HG03066 (cell line): Measurements from ENCODE around the gene SDHB.
"Not testable (repeated sequence)": the region's sequence is repeated elsewhere in the genome, so short reads cannot be mapped to it uniquely, and the experiment has no call there.

Source experiments
- ATAC-seq: cut with Tn5 transposase; IDR thresholded peaks from one replicate; pipeline ENCODE4 v1.9.1; 2021; ENCODE audit warnings: low read depth; ENCODE audit not compliant: unreplicated experiment

The SDHB gene

DNA sequence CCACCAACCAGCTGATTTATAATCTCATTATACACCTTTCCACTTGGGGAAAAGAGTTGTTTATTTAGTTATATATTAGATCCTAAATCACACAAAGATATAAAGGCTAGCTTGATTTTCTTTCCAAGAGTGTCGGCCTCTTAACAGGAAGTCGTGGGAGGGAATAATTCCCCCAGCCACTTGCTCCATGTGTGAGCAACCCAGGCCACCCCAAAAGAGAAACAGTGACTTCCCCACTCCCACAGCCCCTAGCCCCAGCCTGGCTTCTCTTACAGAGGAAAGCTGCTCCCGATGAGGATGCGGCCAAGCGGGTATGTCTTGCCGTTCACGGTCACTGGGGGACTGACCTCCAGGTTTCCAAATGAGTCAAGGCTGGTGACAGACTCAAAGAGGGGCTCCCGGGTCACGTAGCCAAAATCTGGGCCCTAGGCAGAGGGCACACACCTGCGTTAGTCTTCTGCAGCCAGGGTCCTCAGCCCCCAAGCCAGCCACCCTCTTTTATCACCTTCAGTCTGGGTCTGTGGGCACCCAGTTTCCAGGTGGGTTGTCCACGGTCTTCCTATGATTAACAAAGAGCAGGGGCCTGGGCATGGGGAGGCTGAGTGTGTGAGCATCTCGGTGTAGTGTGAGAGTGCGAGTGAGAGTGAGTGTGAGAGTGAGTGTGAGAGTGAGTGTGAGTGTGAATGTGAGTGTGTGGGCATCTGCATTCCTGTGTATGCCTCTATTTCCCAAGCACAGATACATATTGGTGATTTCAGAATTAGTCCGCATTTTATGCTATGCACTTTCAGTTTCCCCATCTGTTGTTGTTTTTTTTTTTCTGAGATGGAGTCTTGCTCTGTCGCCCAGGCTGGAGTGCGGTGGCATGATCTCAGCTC, 25.4 kb upstream of the SDHB start:
- ATAC-seq, result no peak

DNA sequence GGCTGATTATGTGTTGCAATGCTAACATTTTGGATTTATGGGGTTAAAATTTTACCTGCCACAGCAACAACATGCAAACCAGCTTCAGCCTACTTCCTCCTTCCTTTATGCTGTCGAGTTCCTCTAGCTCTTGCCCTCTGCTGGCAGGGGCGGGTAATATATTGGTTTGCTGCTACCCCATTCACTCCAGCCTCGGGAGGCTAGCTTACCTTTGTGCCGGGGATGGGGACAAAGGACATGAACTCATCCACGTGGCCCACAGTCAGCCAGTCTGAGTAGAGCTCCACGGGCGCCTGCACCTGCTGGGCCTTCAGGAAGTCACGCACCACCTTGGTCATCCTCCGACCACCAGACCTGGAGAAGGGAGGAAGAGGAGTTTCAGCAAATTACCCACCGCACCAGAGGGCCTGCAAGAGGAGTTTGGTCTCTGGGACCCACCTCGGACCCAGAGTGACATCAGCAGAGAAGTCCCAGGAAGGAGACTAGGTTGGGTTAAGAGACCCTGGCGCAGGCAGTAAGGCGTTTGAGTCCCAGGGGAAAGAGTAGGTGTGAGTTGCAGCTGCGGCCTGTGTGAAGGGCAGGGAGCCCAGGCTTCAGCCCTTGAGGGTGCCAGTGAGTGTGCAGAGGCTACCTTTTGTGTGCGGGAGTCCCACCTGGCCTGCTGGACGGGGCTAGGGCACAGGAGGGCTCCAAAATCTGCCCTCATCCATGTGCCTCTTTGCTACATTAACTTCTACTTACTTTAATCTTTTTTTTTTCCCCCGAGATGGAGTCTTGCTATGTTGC, 21.8 kb upstream of the SDHB start:
- no peak for ATAC-seq

DNA sequence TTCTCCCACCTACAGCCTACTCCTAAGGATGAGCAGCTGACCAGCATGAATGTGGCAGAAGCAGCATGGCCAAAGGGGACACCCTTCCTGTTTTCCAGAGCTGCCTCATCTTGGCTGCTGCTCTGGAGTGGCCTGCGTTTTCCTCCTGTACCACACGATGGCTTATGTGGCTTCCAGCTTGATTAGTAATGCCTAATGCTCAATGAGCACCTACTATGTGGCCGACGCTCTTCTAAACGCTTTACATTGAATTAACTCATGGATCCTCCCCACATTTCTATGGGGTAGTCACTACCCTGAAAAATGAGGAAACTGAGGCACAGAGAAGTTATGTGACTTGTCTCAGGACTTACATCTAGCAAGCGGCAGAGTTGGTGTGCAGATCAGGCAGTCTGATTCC, 18.0 kb upstream of the SDHB start:
- ATAC-seq, result no peak

DNA sequence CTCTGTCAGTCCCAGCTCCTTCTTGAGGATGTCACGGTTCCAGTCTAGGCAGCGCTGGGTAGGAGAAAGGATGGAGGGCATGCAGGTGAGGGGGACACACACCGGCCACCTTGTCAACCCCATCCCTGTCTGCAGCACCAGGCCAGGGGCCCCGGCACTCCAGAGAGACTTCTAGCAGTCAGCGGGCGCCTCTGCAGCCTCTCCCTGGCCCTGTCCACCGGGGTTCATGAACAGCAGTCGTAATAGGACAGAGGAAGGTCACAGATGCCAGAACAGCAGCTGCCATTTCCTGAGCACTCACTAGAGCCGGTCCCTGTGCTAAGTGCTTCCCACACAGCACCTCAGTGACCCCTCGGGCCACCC, 16.3 kb upstream of the SDHB start:
- ATAC-seq, result no peak

DNA sequence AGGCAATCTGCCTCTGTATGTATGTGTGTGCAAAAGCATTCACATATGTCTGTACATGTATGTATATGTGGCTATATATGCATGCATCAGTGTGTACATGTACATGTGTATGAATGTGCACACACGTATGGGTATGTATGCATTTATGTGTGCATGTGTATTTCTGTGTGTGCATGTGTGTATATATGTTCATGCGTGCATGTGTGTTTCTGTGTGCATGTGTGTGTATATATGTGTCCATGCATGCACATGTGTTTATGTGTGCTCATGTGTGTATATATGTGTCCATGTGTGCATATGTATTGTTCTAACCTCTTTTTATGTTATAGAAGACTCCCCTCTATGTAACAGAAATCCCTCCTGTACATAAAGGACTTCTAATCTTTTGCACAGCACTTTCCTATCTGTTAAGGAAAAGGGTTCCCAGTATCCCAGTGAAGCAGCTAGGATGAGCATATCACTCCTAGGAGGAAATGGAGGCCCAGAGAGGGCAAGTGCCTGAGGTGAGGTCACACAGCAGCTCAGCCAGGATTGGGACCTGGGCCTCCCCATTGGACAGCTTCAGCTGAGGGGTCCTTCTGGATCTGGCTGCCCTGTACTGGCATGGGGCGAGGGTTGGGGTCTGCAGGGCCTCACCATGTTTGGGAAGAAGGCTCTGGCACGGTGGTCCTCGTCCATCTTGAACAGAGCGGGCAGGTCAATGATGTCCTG, 15.8 kb upstream of the SDHB start:
- ATAC-seq, result no peak

DNA sequence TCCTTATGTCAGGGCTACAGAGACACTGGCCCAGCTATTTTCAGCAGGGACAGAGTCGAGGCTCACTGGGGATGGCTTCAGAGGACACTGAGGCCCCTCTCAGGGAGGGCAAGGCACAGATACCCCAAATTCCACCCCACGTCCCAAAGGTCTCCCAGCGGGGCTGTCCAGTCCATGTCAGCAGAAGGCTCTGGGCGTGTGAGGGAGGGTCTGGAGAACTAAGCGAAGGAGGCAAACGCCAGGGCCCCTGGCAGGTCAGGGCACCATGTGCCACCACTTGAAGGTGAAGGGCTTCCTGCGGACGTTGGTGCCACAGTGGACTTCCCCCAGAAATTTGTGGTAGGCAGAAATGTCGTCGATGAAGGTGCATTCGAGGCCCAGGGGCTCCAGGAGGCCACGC, 15.0 kb upstream of the SDHB start:
- ATAC-seq, result no peak

DNA sequence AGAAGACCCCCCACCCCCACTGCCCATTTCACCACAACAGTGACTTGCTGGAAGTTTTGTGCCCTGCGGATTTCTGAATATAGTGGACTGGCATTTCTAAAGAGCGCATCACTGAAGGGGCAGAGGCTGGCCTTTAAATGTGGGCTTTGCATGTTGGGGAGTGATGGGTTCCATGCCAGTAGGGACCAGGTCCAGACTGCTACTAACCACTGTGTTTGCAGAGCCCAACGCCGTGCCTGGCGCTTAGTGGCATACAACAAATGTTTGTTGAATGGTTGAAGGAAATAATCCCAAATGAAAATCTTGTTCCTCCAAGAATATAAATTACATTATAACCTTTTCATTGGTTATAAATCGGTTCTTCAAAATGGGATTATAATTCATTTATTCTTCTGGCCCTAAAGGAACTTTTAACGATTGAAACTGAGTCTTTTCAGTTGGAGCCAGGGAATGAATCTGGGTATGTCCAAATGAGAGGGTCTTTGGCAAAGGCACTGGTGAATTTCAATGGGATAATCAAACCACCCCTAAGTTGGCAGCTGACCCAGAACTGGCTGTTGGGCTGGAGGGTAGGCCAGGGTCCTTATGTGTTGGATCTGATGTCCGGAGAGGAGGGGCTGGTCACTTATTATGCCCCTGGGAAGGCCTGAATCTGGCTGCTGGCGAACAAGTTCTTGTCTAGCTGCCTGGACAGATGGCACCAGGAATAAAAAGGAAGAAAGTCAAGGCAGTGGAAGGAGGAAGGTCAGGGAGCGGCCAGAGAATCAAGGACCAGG, 13.8 kb upstream of the SDHB start:
- ATAC-seq, result no peak

DNA sequence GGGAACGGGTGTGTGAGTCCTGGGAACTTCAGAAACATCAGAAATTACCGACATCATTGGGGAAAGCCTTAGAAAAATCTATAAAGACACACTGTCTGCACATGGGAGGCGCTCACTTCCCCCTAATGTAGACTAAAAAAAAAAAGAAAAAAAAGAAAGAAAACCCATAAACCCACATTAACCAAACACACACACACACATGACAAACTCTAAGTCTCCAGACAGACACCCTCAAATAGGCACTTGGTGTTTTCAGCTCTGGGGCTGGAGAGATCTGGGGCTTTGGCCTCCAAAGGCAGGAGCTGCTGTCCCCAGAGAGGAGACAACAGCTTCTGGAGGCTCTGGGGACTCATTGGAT, 13.2 kb upstream of the SDHB start:
- ATAC-seq, result no peak

DNA sequence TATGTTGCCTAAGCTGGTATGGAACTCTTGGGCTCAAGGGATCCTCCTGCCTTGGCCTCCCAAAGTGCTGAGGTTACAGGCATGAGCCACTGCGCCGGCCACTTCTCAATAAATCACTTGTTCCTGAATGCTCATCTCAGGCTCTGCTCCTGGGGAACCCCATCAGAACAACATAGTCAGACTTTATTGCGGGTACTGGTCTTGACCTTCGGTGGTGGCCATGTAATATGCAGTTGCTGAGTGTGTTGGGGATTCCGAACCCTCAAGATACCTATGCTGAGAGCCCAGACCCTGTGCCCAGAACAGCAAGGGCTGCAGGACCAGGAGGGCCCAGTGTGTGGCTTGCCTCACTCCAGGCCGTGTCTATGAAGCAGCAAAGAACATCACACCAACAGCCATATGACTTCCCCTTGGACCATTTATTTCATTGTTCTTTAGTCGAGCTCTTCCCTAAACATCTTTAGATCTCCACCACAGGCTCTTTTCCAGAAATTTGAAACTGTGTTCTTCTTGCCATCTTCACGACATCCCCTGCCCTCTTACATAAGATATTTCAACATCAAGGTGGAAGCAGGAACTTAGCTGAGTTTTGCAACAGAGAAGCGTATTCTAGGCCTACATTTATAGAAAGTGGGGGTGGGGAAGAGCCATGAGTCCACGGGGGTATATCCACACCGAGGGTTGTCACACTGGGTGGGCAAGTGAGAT, 12.7 kb upstream of the SDHB start:
- no peak for ATAC-seq

DNA sequence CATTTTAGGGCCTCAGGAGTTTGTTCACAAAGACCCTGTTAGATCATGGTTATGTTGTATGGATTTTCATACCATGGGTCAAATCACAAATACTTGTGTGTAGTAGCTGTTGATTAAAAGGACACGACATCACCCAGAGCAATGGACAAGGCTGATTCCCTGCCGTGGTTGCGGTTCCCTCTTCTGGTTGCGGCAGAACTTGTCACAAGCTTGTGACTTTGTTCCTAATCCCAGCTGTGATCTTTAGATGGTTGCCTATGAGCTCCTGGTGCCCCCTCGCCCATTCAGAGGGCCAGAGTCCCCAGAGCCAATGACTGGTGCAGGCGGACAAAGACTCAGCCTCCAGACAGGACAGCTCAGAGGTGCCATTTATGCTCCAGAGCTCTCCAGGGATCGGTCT, 11.8 kb upstream of the SDHB start:
- no peak for ATAC-seq

DNA sequence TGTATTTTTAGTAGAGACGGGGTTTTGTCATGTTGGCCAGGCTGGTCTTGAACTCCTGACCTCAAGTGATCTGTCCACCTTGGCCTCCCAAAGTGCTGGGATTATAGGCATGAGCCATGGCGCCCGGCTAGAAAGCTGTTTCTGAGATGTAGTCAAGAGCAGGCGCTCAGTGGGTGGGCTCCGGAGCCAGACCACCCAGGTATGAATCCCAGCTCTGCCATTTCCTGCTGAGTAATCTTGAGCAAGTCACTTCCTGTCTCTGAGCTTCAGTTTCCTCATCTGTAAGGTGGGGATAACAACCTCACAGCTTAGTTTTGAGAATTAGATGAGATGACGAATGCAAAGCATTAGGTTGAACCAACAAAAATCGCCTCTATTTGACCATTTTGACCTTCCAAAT, 8.9 kb upstream of the SDHB start:
- ATAC-seq, result not testable (repeated sequence)

DNA sequence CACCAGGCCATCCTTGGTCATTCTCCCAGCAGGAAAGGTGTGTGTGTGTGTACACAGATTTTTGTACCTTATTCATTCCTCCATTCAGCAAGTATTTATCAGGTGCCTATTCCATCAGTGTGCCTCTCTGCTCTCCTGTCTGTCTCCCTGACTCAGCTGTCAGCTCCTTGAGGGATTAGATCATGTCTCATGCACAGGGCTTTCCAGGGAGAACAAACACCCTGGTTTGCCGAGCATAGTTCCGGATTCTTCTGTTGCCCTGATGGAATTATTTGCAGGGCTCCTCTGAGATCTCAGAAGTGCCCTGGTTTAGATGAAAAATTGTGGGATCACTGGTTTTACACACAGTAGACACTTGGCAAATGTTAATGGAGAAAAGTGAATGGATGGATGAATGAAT, 8.1 kb upstream of the SDHB start:
- ATAC-seq, result no peak

DNA sequence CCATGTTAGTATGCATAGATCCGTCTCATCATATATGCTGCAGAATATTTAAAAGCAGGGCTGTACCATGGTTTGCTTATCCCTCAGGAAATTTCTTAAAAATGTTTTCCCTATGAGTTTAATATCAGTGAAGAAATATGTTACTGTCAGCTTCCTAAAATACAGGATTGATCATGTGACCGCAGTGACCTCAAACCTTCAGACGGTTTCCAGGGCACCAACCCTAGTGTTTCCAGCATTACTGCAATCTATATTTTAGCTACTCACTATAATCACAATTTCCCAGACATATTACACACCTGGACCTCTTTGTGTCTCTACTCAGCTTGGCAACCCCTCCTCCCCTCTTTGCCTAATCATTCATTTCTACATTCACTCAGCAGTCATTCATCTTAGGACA, 7.7 kb upstream of the SDHB start:
- ATAC-seq, result no peak

DNA sequence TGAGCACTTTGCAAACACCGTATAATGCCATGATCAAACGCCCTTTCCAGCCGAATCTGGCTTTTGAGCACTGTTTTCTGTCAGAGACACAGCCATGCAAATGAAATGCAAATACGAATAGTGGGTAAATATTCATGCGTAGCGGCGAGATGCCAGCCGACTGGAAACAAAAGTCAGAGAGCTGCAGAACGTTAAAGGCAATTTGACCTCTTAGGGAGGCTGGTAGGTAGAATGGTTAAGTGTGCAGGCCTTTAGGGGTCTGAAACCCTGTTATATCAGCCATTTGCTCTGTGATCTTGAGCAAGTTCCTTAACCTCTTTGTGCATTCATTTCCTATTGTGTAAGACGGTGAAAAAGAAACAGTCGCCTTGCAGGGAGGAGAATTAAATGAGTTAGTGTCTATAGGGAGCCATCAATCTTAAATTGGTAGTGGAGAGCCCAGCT, 6.5 kb upstream of the SDHB start:
- no peak for ATAC-seq

DNA sequence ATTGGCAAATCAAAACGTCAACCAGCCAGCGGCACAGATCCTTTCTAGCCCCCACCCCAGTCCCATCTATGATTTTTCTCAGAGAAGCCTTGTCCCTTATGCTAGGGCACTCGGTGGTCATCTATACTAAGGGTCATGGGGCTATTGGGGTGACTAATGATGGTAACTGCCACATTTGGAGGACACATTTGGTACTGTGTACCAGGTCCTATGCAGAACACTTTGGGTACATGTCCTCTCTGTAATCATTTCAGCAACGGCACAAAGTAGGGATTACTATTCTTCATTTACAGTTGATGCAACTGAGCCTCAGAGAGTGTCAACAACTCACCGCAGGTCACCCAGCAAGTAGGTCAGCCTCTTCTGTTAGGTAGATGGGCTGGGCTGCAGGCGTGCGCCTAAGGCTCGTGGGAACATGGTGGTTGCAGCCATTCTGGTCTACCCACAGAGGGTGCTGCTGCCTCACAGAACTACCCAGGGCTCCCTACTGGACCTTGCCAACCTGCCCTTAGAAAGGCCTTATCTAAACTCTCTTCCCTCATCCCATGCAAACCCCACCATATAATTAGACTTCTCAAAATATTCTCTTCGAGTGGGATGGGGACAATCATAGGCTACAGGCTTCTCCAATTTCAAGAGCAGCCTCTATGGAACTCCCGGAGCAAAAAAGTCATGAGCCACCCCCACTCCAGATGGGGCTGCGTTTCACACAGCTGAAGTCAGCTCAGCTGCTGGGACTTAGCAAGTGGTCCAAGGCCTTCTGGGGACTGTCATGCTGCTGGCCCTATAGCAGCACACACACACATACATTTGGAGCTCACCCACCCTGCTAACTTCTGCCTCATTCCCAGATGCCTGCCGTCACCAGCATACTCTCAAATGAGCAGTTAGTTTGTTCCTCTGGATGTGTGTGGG, 5.8 kb upstream of the SDHB start:
- no peak for ATAC-seq

DNA sequence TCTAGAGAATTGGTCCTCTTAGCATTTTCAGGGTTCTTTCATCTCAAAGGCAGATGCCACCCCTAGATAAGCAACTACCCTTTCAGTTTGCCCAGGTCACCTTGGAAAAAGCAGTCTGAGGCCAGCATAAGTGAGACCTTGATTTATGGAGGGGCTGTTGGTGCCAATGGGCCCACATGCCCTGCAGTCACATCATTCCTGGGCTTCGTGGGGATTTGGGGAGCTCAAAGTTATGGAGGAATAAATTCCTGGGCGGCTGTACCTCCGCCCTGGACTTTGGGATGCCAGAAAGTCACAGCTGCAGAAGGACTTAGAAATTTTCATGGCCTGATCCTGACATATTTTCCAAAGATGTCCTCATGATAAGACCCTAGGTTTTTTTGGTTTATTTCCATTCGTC, 2.7 kb upstream of the SDHB start:
- ATAC-seq, result no peak

DNA sequence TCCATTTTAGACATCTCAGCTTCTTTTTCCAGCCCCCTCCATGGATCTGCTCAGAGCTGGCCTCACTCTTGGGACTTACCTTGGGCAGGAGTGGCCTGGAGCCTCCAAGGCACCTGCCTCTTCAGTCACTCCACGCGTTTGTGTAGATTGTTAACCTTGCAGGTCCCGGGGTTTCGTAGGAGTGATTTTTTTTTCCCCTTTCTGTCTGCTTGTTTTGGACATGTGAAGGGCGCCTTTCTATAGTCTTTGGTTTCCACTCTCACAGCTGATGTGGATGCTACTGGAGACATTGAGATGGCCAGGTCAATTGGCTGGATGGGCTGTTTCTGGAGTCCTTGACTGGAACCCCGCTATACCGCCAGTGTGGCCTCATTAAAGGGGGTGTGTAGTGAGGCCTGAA, 2.0 kb upstream of the SDHB start:
- ATAC-seq, result no peak

DNA sequence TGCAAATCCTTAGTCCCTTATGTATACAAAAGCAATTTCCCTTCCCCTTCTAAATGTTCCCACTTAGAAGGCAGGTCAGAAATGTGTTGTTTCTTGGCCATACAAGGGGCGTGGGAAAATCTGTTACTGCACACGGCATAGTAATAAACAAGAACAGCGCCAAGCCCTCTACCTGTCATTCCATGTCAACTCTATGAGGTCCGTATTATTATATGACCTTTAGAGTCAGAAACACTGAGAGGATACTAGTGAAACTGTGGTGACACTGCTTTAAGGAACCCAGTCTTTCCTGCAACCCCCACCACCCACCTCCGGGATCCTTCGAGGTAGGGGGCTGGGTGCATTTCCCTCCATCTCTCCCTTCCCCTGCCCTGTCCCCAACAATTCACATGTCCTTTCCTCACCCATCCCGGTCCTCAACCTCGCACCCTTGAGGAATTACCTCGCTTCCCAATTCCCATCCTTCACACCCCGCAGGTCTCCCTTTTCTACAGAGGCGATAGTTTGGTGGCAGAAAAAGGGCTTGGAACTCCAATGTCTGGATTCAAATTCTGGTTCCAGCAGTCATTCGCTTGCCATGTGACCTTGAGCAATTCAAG, 647 bp downstream of the SDHB start:
- no peak for ATAC-seq

DNA sequence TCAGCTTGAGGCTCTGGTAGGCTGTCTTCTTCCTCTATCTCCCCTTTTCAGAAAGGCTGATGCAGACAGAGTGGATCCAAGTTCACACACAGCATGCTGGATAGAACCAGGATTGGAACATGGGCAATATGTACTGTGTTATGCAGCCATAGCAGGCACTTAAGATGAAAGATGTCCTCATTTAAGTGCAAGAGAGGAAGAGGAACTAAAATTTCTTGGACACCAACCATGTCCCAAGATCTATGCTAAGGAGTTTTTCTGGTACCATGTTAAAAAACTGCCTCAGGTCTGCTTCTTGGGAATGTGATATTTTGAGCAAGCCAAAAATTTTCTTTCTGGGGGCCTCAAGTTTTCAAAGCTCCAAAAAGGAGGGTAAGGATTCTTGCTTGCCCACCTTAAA, 1.2 kb downstream of the SDHB start:
- ATAC-seq, result no peak
